ENCODE measurements around the gene MAST4.

DNA sequence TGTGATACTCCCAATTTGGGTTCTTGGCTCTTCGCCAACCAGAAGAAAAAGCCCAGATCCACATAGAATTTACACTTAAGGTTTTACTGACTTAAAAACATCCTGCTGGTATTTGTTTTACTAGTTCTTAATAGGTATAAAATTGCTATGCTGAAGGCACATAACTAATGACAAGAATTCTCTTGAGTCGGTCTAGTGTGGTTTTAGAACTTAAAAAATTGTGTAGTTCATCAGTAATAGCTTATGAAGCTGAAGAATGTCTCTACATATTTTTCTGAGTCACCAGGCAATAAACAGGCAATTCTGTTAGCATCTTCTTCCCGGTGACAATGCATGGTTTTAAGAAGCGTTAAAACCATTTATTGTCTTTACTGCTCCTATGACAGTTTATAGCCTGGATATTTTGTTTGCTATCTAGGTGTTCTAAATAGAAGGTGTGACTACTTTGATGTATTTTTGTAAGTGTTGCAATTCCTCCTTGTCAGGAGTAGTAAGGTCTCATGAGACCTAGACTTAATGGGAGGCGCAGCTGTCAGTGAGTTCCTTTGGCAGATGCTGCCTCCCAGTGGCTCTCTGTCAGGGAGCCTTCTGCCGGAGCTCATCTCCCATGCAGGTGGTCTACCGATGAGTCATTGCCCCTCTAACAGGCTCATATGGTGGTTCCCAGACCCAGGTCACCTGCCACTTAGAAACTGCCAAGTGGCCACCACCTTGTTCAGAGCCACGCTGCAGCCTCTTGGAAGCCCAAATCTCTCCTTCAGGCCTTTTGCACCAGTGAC lies 173.8 kb downstream of the MAST4 start:
- TF ChIP-seq SP1 (IDR thresholded peaks at IDR 0.05) (no peak), TAF1 (conservative IDR thresholded peaks at IDR 0.05) (no peak), YY1 (IDR thresholded peaks at IDR 0.05) (no peak), RXRA (IDR thresholded peaks at IDR 0.05) (no peak)
- TF ChIP-seq, protein P1, sequence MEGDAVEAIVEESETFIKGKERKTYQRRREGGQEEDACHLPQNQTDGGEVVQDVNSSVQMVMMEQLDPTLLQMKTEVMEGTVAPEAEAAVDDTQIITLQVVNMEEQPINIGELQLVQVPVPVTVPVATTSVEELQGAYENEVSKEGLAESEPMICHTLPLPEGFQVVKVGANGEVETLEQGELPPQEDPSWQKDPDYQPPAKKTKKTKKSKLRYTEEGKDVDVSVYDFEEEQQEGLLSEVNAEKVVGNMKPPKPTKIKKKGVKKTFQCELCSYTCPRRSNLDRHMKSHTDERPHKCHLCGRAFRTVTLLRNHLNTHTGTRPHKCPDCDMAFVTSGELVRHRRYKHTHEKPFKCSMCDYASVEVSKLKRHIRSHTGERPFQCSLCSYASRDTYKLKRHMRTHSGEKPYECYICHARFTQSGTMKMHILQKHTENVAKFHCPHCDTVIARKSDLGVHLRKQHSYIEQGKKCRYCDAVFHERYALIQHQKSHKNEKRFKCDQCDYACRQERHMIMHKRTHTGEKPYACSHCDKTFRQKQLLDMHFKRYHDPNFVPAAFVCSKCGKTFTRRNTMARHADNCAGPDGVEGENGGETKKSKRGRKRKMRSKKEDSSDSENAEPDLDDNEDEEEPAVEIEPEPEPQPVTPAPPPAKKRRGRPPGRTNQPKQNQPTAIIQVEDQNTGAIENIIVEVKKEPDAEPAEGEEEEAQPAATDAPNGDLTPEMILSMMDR (IDR thresholded peaks at IDR 0.05; ENCODE audit: low read depth, low read length, missing input control): no peak

Data from liver (tissue), 3 donors.